HG03469 (cell line): ENCODE data around the gene PLEKHM1.
"Not testable (repeated sequence)": the region's sequence is repeated elsewhere in the genome, so short reads cannot be mapped to it uniquely, and the experiment has no call there.

Source experiments
- ATAC-seq: cut with Tn5 transposase; IDR thresholded peaks from one replicate; pipeline ENCODE4 v1.9.1; 2021; ENCODE audit warnings: mild to moderate bottlenecking, moderate library complexity, moderate number of reproducible peaks; ENCODE audit not compliant: unreplicated experiment

The PLEKHM1 gene

GRCh38 chr17:45490615-45491433 lies at the start of gene PLEKHM1:
TSS of gene PLEKHM1 (minus strand) at chr17:45490721. CDS start at chr17:45482484, 8,237 bp downstream.
- ATAC-seq, result peak; percentile 83

- not testable (repeated sequence) for ATAC-seq
Observed at GRCh38 chr17:45538168-45538567, 47.6 kb upstream of the PLEKHM1 start.

- not testable (repeated sequence) for ATAC-seq
Observed at GRCh38 chr17:45506072-45506471, 15.6 kb upstream of the PLEKHM1 start.

- not testable (repeated sequence) for ATAC-seq
Observed at GRCh38 chr17:45505183-45505582, 14.7 kb upstream of the PLEKHM1 start.

GRCh38 chr17:45501092-45501707 lies 10.7 kb upstream of the PLEKHM1 start:
- ATAC-seq, result not testable (repeated sequence)

- not testable (repeated sequence) for ATAC-seq
Observed at GRCh38 chr17:45500478-45500877, 10.0 kb upstream of the PLEKHM1 start.

- not testable (repeated sequence) for ATAC-seq
Observed at GRCh38 chr17:45499208-45499607, 8.7 kb upstream of the PLEKHM1 start.

- ATAC-seq, result not testable (repeated sequence)
Observed at GRCh38 chr17:45498377-45498776, 7.9 kb upstream of the PLEKHM1 start.

- not testable (repeated sequence) for ATAC-seq
Observed at GRCh38 chr17:45497449-45497848, 6.9 kb upstream of the PLEKHM1 start.

- ATAC-seq, result not testable (repeated sequence)
Observed at GRCh38 chr17:45496507-45496906, 6.0 kb upstream of the PLEKHM1 start.

GRCh38 chr17:45494556-45494955 lies 4.0 kb upstream of the PLEKHM1 start:
- ATAC-seq, result not testable (repeated sequence)

- not testable (repeated sequence) for ATAC-seq
Observed at GRCh38 chr17:45492156-45492555, 1.6 kb upstream of the PLEKHM1 start.

- not testable (repeated sequence) for ATAC-seq
Observed at GRCh38 chr17:45490198-45490597, 323 bp downstream of the PLEKHM1 start.

- not testable (repeated sequence) for ATAC-seq
Observed at GRCh38 chr17:45487704-45488103, 2.8 kb downstream of the PLEKHM1 start.

GRCh38 chr17:45483591-45484216 lies 6.8 kb downstream of the PLEKHM1 start:
- not testable (repeated sequence) for ATAC-seq

- not testable (repeated sequence) for ATAC-seq
Observed at GRCh38 chr17:45483177-45483576, 7.3 kb downstream of the PLEKHM1 start.

GRCh38 chr17:45482317-45482716 lies 8.2 kb downstream of the PLEKHM1 start:
- not testable (repeated sequence) for ATAC-seq

GRCh38 chr17:45475436-45475835 lies 15.1 kb downstream of the PLEKHM1 start:
- not testable (repeated sequence) for ATAC-seq

GRCh38 chr17:45472249-45472648 lies 18.3 kb downstream of the PLEKHM1 start:
- ATAC-seq, result not testable (repeated sequence)

- not testable (repeated sequence) for ATAC-seq
Observed at GRCh38 chr17:45469204-45469563, 21.3 kb downstream of the PLEKHM1 start.
